Breast epithelium (tissue), 3 donors: Measurements from ENCODE around the gene METTL8.

ENCODE experiments used
- CTCF ChIP-seq, 3 donors: fragments of 450-650 bp; IDR thresholded peaks; one replicate each; pipeline ENCODE4 v1.5.1; 2016 to 2017; ENCODE audit warnings: antibody characterized with exemption in 3 of 3, mild to moderate bottlenecking in 3 of 3, moderate library complexity in 3 of 3
- POLR2AphosphoS5 ChIP-seq, 3 donors: sonication (generic); formaldehyde crosslinking; IDR thresholded peaks; one replicate each; pipeline ENCODE4 v1.6.1; 2017; ENCODE audit warnings: antibody characterized with exemption in 3 of 3

- TF ChIP-seq CTCF (IDR thresholded peaks at IDR 0.05) (no peak), POLR2AphosphoS5 (IDR thresholded peaks at IDR 0.05) (no peak)
Measured at GRCh38 chr2:171411791-171412483, 21.9 kb downstream of the METTL8 start.
